ENCODE data around the gene NRBF2.
A peak's percentile ranks its signal among the peaks of the same experiment; 100 is the strongest.

- no peak for TF ChIP-seq GABPA (IDR thresholded peaks at IDR 0.05 in 1 of 2, conservative IDR thresholded peaks at IDR 0.05 in 1 of 2)
- no peak for TF ChIP-seq YY1 (IDR thresholded peaks at IDR 0.05)
- TF ChIP-seq, protein P1, sequence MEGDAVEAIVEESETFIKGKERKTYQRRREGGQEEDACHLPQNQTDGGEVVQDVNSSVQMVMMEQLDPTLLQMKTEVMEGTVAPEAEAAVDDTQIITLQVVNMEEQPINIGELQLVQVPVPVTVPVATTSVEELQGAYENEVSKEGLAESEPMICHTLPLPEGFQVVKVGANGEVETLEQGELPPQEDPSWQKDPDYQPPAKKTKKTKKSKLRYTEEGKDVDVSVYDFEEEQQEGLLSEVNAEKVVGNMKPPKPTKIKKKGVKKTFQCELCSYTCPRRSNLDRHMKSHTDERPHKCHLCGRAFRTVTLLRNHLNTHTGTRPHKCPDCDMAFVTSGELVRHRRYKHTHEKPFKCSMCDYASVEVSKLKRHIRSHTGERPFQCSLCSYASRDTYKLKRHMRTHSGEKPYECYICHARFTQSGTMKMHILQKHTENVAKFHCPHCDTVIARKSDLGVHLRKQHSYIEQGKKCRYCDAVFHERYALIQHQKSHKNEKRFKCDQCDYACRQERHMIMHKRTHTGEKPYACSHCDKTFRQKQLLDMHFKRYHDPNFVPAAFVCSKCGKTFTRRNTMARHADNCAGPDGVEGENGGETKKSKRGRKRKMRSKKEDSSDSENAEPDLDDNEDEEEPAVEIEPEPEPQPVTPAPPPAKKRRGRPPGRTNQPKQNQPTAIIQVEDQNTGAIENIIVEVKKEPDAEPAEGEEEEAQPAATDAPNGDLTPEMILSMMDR (IDR thresholded peaks at IDR 0.05; ENCODE audit: low read depth, low read length, missing input control) = no peak
- TF ChIP-seq ATF3 (IDR thresholded peaks at IDR 0.05) = no peak
- TF ChIP-seq, protein P2, sequence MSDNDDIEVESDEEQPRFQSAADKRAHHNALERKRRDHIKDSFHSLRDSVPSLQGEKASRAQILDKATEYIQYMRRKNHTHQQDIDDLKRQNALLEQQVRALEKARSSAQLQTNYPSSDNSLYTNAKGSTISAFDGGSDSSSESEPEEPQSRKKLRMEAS (IDR thresholded peaks at IDR 0.05) = no peak
- peak; percentile 50 for TF ChIP-seq FOXA2 (IDR thresholded peaks at IDR 0.05)
- peak; percentile 20 for TF ChIP-seq FOXA1 (IDR thresholded peaks at IDR 0.05)
- TF ChIP-seq JUND (IDR thresholded peaks at IDR 0.05) = peak; percentile 42 to 64
- TF ChIP-seq SP1 (IDR thresholded peaks at IDR 0.05) = peak; percentile 20
- TF ChIP-seq EGR1 (IDR thresholded peaks at IDR 0.05; ENCODE audit: low read depth in 2 of 2) = no peak
- TF ChIP-seq ZBTB33 (IDR thresholded peaks at IDR 0.05) = peak; percentile 13
- peak; percentile 24 to 35 for TF ChIP-seq RAD21 (IDR thresholded peaks at IDR 0.05)
These were observed 35.8 kb downstream of the NRBF2 start for GRCh38 chr10:63168821-63169462.

Data from liver (tissue), 3 donors.